ENCODE measurements around the gene EFNA3.

Gene EFNA3

GRCh38 chr1:155079487-155080311 is 1.1 kb downstream of the EFNA3 start:
- no peak overlapping the region for H3K4me3 ChIP-seq (ENCODE audit: low read depth, low read length)
- in situ Hi-C loops (cut with HindIII; ENCODE audit: low sequenced_read_pairs), result no loop called here
- TF ChIP-seq CTCF (IDR thresholded peaks at IDR 0.05; ENCODE audit: low read depth, low read length, missing control alignments), result no peak
- DNase-seq (ENCODE audit: low read depth), result no peak

- DNase-seq (ENCODE audit: low read depth), result no peak
- H3K4me3 ChIP-seq (ENCODE audit: low read depth, low read length), result no peak overlapping the region
- in situ Hi-C loops (cut with HindIII; ENCODE audit: low sequenced_read_pairs), result no loop called here
- no peak for TF ChIP-seq CTCF (IDR thresholded peaks at IDR 0.05; ENCODE audit: low read depth, low read length, missing control alignments)
Measured at GRCh38 chr1:155080312-155081228, 1.9 kb downstream of the EFNA3 start.

- no peak for TF ChIP-seq CTCF (IDR thresholded peaks at IDR 0.05; ENCODE audit: low read depth, low read length, missing control alignments)
- no peak for DNase-seq (ENCODE audit: low read depth)
- in situ Hi-C loops (cut with HindIII; ENCODE audit: low sequenced_read_pairs), result no loop called here
- H3K4me3 ChIP-seq (ENCODE audit: low read depth, low read length), result no peak overlapping the region
Measured at GRCh38 chr1:155081472-155082300, 3.0 kb downstream of the EFNA3 start.

GRCh38 chr1:155082301-155083051 is 3.8 kb downstream of the EFNA3 start:
- no peak overlapping the region for H3K4me3 ChIP-seq (ENCODE audit: low read depth, low read length)
- no peak for TF ChIP-seq CTCF (IDR thresholded peaks at IDR 0.05; ENCODE audit: low read depth, low read length, missing control alignments)
- DNase-seq (ENCODE audit: low read depth), result no peak
- in situ Hi-C loops (cut with HindIII; ENCODE audit: low sequenced_read_pairs), result no loop called here

- no peak overlapping the region for H3K4me3 ChIP-seq (ENCODE audit: low read depth, low read length)
- TF ChIP-seq CTCF (IDR thresholded peaks at IDR 0.05; ENCODE audit: low read depth, low read length, missing control alignments), result no peak
- DNase-seq (ENCODE audit: low read depth), result no peak
- in situ Hi-C loops (cut with HindIII; ENCODE audit: low sequenced_read_pairs), result no loop called here
Measured at GRCh38 chr1:155083052-155083541, 4.5 kb downstream of the EFNA3 start.
